GM13977 (cell line): ENCODE measurements around the gene RPN2.

Experiments
- DNase-seq: peaks from one replicate; pipeline ENCODE4 v3.0.0; 2012; ENCODE audit warnings: low spot score
- CTCF ChIP-seq: IDR thresholded peaks from 2 replicates; pipeline ENCODE4 v1.5.1; 2012; ENCODE audit warnings: mild to moderate bottlenecking, control low read depth; ENCODE audit not compliant: insufficient read depth; ENCODE audit errors: extremely low read depth, missing control alignments
- in situ Hi-C: fragments of 300-500 bp; cut with MboI; formaldehyde crosslinking; loops from one replicate; pipeline ENCODE4 v1.12.0; 2022; ENCODE audit warnings: low sequenced_read_pairs, low pct_unique_long_range_greater_than_20kb, mixed read lengths, inconsistent platforms; ENCODE audit not compliant: unreplicated experiment

Gene RPN2

GRCh38 chr20:37259031-37259430 is 79.9 kb downstream of the RPN2 start:
- DNase-seq, result no peak
- in situ Hi-C loops, result no loop called here
- no peak for TF ChIP-seq CTCF

GRCh38 chr20:37259865-37260264 is 80.7 kb downstream of the RPN2 start:
- TF ChIP-seq CTCF, result no peak
- no peak for DNase-seq
- in situ Hi-C loops, result no loop called here

- in situ Hi-C loops, result no loop called here
- TF ChIP-seq CTCF, result no peak
- DNase-seq, result no peak
Measured at GRCh38 chr20:37260923-37261322, 81.8 kb downstream of the RPN2 start.

GRCh38 chr20:37261714-37262113 is 82.6 kb downstream of the RPN2 start, which contains the start of gene GHRH:
Gene GHRH (minus strand): TSS chr20:37261814. CDS start chr20:37256889, 4,925 bp downstream.
- no peak for DNase-seq
- in situ Hi-C loops, result no loop called here
- no peak for TF ChIP-seq CTCF

- DNase-seq, result no peak
- in situ Hi-C loops, result no loop called here
- no peak for TF ChIP-seq CTCF
Measured at GRCh38 chr20:37262505-37262904, 83.4 kb downstream of the RPN2 start.

- no peak for DNase-seq
- no peak for TF ChIP-seq CTCF
- in situ Hi-C loops, result no loop called here
Measured at GRCh38 chr20:37263686-37264085, 84.6 kb downstream of the RPN2 start.

GRCh38 chr20:37265152-37265551 is 86.0 kb downstream of the RPN2 start:
- in situ Hi-C loops, result loop anchor here (5.0 kb wide), 1 partner anchor 267 kb away; no protein-coding TSS in a partner anchor
- DNase-seq, result peak; percentile 57
- no peak for TF ChIP-seq CTCF
